Ovary (tissue), 9 donors: ENCODE results near the gene FAM13B. TPM values are rescaled to one million over a fixed set of nuclear protein-coding genes. Genes with fewer than 3 reads are reported as not detected.

Source experiments
- DNase-seq, 5 donors: peaks; one replicate each; pipeline ENCODE4 v3.0.0-alpha.2; 2019 to 2020
- H3K27ac ChIP-seq, 2 donors: fragments of 200-600 bp; one replicate each; pipeline versions ENCODE4 v1.5.1 to v1.8.0; 2019 to 2022
- H3K27me3 ChIP-seq: fragments of 200-600 bp; one replicate; pipeline ENCODE4 v1.8.0; 2022
- H3K36me3 ChIP-seq: fragments of 200-600 bp; sonication (generic); one replicate; pipeline ENCODE4 v1.5.1; 2019
- H3K4me1 ChIP-seq: one replicate; pipeline ENCODE4 v1.8.1; 2013; ENCODE audit warnings: mild to moderate bottlenecking, moderate library complexity; ENCODE audit not compliant: insufficient read depth
- H3K4me3 ChIP-seq: fragments of 200-600 bp; sonication (generic); one replicate; pipeline ENCODE4 v1.5.1; 2017
- H3K9me3 ChIP-seq, 2 donors: fragments of 200-600 bp in 1 of 2; sonication (generic) in 1 of 2; one replicate each; pipeline versions ENCODE4 v1.5.1 to v1.8.1; 2013 to 2019; ENCODE audit warnings: mild to moderate bottlenecking in 1 of 2, moderate library complexity in 1 of 2
- EP300 ChIP-seq: sonication (generic); formaldehyde crosslinking; IDR thresholded peaks from one replicate; pipeline ENCODE4 v1.6.1; 2017; ENCODE audit warnings: antibody characterized with exemption
- POLR2A ChIP-seq: fragments of 450-650 bp; IDR thresholded peaks from one replicate; pipeline ENCODE4 v1.6.1; 2017; ENCODE audit warnings: antibody characterized with exemption, mild to moderate bottlenecking, moderate library complexity
- WGBS, 3 donors: extraction: QIAGEN DNeasy Blood & Tissue Kit in 1 of 3; methylation state at CpG; one replicate each; pipeline versions ENCODE4 v1.1.5 to v1.1.7; 2013 to 2017; 5-methylcytosine and 5-hydroxymethylcytosine counted together
- intact Hi-C, 4 donors: fragments of 100-400 bp; cut with DNase I; formaldehyde crosslinking; loops; one replicate each; pipeline versions ENCODE4 v1.11.0 to v1.15.1; 2022 to 2023
- polyA plus RNA-seq, 2 donors: library from polyadenylated mRNA; stranded (reverse); fragments of 200-250 nt in 1 of 2; fragments of 350-450 nt in 1 of 2; fragmentation: Illumina TruSeq in 1 of 2; extraction: RNeasy Lipid Tissue Mini Kit (QIAGEN cat#74804) in 1 of 2; gene quantifications; one replicate each; pipeline ENCODE4 v1.2.3, GENCODE V29; 2013 to 2014
- total RNA-seq, 7 donors: library from RNA; depleted of rRNA in 2 of 7; stranded (reverse); fragments of >200 nt in 2 of 7; fragmentation: NEBNext Ultra II Directional in 3 of 7; extraction: Animal tissue kit (Norgen Biotek cat#: 25700) in 3 of 7; gene quantifications; one replicate each; pipeline versions ENCODE4 v1.1.0 to v1.2.4, GENCODE V29; 2016 to 2023
- TF ChIP-seq, protein P1 (sequence below), 3 donors: fragments of 450-650 bp in 2 of 3; fragments of 200-600 bp in 1 of 3; IDR thresholded peaks; one replicate each; pipeline versions ENCODE4 v1.5.1 to v1.8.0; 2016 to 2022; ENCODE audit warnings: antibody characterized with exemption in 3 of 3, mild to moderate bottlenecking in 1 of 3
- donor health status: DM: no; HTN: no; CAD: no; lungs with moderate emphysema.
- donor health status: DM: no; HTN: no; CAD: no.
- donor health status: Bipolar disorder and iron deficiency.
- donor health status: DM: yes; HTN: yes; CAD: no.
- donor health status: DM: no; HTN: no; CAD: no.
- donor health status: DM: yes; HTN: yes; CAD: no.

The FAM13B gene
- total and polyA plus RNA-seq, 9 donors, result 18.8 to 56.7 (median 46.8) TPM

DNA sequence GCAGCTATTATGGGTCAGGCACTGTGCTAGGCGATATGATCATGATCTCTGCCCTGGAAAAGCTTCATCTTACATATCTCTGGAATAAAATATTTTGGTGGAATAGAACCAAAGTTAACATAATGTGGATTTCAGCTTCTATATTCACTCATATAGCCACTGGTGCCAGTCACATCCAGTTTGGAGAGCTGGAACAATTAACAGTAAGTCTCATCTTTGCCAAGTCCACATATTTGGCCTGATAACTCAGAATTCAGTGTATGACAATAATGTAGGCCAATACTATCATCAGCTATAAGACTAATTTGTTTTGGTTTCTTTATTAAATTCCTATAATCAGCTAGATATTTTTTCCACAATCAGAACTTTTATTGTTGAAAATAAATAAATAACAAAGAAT, 5.9 kb upstream of the FAM13B start:
- Histone ChIP-seq H3K9me3 (no peaks in the 10 kb centered on the region), H3K27me3 (no peaks in the 10 kb centered on the region), H3K4me1 (peaks cover 3% of the 10 kb centered on the region), H3K36me3 (no peaks in the 10 kb centered on the region), H3K4me3 (no peak overlapping the region), H3K27ac (no peak overlapping the region)
- TF ChIP-seq, protein P1, sequence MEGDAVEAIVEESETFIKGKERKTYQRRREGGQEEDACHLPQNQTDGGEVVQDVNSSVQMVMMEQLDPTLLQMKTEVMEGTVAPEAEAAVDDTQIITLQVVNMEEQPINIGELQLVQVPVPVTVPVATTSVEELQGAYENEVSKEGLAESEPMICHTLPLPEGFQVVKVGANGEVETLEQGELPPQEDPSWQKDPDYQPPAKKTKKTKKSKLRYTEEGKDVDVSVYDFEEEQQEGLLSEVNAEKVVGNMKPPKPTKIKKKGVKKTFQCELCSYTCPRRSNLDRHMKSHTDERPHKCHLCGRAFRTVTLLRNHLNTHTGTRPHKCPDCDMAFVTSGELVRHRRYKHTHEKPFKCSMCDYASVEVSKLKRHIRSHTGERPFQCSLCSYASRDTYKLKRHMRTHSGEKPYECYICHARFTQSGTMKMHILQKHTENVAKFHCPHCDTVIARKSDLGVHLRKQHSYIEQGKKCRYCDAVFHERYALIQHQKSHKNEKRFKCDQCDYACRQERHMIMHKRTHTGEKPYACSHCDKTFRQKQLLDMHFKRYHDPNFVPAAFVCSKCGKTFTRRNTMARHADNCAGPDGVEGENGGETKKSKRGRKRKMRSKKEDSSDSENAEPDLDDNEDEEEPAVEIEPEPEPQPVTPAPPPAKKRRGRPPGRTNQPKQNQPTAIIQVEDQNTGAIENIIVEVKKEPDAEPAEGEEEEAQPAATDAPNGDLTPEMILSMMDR (IDR thresholded peaks at IDR 0.05), result no peak
- TF ChIP-seq EP300 (no peak), POLR2A (no peak)
- 52 to 77% (median 72%) methylated on average over 1 of the region's 1 CpG for WGBS, 3 donors
- DNase-seq, result no peak
- intact Hi-C loops, result loop anchor here in 2 of 4 donors (10.0 kb wide), 1 partner anchor 284 kb away; the partner anchor contains the start of gene HNRNPA0 (in 2 of the 2)

DNA sequence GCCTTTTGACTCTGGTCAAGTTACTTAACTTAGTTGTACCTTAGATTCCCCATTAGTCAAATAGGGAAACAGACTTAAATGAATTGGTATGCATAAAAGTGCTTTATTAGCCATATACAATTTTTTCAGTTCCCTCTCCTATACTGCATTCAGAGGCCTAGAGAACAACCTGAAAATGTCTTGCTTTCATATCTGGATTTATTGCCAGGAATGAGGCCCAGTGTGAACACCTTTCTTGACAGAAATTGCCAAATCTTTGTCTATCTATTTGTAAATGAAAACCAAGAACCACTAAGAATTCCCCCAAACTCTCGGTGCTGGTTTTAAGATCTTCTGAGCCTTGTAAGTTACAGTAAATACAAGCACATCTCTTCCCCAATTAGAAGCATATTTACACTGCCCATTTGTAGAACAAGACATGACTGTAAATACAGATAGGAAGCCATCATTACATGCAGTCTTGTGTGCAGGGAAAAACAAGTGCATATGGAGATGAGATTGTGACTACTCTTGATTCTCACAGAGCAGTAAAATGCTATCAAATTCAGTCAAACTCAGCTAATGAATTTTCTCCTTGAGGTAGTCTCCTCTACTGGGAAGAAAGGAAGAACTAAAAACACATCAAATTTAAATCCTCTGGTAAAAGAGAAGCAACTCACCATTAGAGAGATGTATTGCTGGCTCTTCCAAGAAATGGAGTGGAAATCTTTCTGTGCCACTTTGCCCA, 5.2 kb upstream of the FAM13B start:
- no peaks in the 10 kb centered on the region for H3K36me3 ChIP-seq
- peaks cover 7% of the 10 kb centered on the region for H3K4me1 ChIP-seq
- DNase-seq, result no peak
- H3K9me3 ChIP-seq, result no peaks in the 10 kb centered on the region
- WGBS, 3 donors, result 69 to 89% (median 77%) methylated on average over 1 of the region's 1 CpG
- intact Hi-C loops, result loop anchor here in 2 of 4 donors (2.0 to 10.0 kb wide), 2 partner anchors 93 to 283 kb away; partner anchors contain the start of gene HNRNPA0 (in 2 of the 2)
- no peak overlapping the region for H3K27ac ChIP-seq
- no peak overlapping the region for H3K4me3 ChIP-seq
- no peaks in the 10 kb centered on the region for H3K27me3 ChIP-seq
- TF ChIP-seq, protein P1 (IDR thresholded peaks at IDR 0.05), result no peak
- TF ChIP-seq EP300 (no peak), POLR2A (no peak)

DNA sequence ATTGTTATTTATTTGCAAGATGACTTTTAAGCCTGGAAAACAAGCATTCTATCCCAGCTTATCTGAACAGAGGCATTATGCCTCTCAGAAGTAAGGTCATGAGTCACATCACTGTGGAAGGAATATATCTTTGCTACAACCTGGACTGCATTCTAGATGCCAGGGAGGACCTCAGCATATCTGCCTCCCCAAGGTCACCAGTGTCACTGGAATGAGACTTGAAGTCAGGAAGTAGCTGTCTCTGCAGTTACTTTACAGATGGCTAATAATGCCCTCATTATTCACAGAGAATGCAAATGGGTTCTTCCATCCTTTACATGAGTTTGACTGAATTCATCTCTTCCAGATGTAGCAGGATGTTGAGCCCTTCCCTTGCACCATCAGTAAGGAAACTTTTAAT, 4.4 kb upstream of the FAM13B start:
- intact Hi-C loops, result loop anchor here in 2 of 4 donors (2.0 to 10.0 kb wide), 2 partner anchors 94 to 282 kb away; partner anchors contain the start of gene HNRNPA0 (in 2 of the 2)
- Histone ChIP-seq H3K9me3 (no peaks in the 10 kb centered on the region), H3K4me3 (no peak overlapping the region), H3K27ac (no peak overlapping the region), H3K4me1 (peaks cover 7% of the 10 kb centered on the region), H3K36me3 (no peaks in the 10 kb centered on the region), H3K27me3 (no peaks in the 10 kb centered on the region)
- TF ChIP-seq EP300 (no peak), POLR2A (no peak)
- TF ChIP-seq, protein P1 (IDR thresholded peaks at IDR 0.05), result no peak
- no peak for DNase-seq

DNA sequence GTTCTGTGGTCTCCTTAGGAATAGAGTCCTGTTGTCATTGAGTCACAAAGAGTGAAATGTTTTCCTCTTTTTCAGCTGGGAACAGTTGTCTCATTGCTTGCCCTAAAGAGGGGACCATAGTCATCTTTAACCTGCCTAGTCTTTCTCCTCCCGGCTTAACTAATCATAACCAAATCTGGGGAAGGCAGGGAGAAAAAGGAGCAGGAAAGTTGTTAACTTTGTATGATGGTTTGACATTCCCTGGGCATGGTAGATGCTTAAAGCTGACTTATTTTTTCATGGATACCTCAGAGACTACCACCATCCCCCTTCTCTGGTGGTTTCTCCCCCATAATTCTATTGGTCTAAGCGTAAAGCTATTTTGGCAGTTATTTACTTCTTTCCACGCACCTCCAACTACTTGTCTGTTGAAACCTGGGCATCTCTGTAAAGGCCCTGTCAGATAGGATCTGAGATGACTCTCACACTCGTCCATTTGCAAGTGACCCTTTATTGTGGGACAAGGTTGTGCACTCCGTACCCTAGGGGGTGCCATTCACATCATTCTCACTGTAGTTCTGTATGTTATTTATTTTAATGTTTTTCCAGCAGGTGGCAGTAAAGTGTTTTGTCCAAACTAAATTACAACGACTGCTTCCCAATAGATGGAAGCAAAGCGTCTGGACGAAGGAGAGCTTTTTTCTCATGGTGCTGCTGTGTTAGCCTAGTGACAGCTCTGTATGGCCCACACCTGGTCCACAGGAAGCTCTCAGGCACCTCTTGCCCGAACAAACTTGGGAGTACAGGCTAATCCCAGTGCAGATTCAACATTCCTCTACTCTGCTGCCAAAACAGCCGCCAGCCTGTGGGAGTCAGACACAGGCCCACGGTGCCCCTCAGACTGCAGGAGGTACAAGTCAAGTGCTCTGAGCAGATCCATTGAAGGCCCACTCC, 3.0 kb upstream of the FAM13B start:
- H3K4me3 ChIP-seq, result no peak overlapping the region
- intact Hi-C loops, result loop anchor here in 3 of 4 donors (1.0 to 10.0 kb wide), 3 partner anchors 74 to 281 kb away; partner anchors contain the start of gene HNRNPA0 (in 2 of the 3)
- WGBS, 3 donors, result 25 to 32% (median 26%) methylated on average over 11 of the region's 11 CpGs
- peak overlapping the region in 1 of 2 donors; percentile 50 for H3K27ac ChIP-seq
- no peaks in the 10 kb centered on the region for H3K36me3 ChIP-seq
- no peaks in the 10 kb centered on the region for H3K9me3 ChIP-seq
- DNase-seq, result peak; percentile 32 to 62 (median 48)
- peaks cover 11% of the 10 kb centered on the region for H3K4me1 ChIP-seq
- H3K27me3 ChIP-seq, result no peaks in the 10 kb centered on the region
- TF ChIP-seq EP300, result no peak
- no peak for TF ChIP-seq POLR2A
- TF ChIP-seq, protein P1 (IDR thresholded peaks at IDR 0.05), result peak; percentile 35 to 92 (median 89)
